LHCN-M2 (cell line): ENCODE measurements around the gene DAPK2. TPM values are rescaled to one million over a fixed set of nuclear protein-coding genes. Genes with fewer than 3 reads are reported as not detected.
"Not testable (repeated sequence)": the region's sequence is repeated elsewhere in the genome, so short reads cannot be mapped to it uniquely, and the experiment has no call there.

ENCODE experiments used
- DNase-seq: peaks from one replicate; pipeline ENCODE4 v3.0.0-alpha.2; 2012; ENCODE audit warnings: low read depth
- polyA plus RNA-seq: library from polyadenylated mRNA; unstranded; fragments of >200 nt; gene quantifications from one replicate; pipeline ENCODE4 v1.2.1, GENCODE V29; 2012; ENCODE audit warnings: missing spikeins
- total RNA-seq: library from RNA; depleted of rRNA; stranded (reverse); fragments of >200 nt; gene quantifications from 2 replicates; pipeline ENCODE4 v1.2.3, GENCODE V29; 2014; rRNA removed

The DAPK2 gene
- 0.06 and 2.2 TPM in 2 replicates for total RNA-seq
- 1.1 TPM for polyA plus RNA-seq

- DNase-seq: peak; percentile 51
Observed at GRCh38 chr15:64046421-64047153, at the start of gene DAPK2. TSS of gene DAPK2 (minus strand) at chr15:64046485. CDS start at chr15:64040261, 6,224 bp downstream.

DNA sequence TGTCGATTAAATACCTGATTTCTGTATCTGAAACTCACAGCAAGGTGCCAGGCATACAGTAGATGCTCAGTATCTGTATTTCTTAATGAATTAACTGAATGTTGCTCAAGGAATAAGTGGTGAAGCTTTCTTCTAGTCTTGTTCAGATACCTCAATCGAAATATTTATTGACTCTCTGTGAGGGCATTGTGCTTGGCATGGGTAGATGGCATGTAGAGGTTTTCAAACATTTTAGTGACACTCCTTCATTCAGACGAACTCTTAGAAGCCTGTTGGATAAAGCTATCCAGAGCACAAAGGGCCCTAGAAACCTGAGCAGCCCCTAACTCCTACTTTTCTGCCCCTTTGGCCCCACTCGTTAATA, 49.1 kb upstream of the DAPK2 start:
- DNase-seq: no peak

GRCh38 chr15:64093627-64094417, 47.5 kb upstream of the DAPK2 start, which contains the start of gene CIAO2A:
TSS of gene CIAO2A (minus strand) at chr15:64093838. CDS start at chr15:64093768, 70 bp downstream.
- peak; percentile 99 for DNase-seq

GRCh38 chr15:64092864-64093626, 46.8 kb upstream of the DAPK2 start:
- peak; percentile 54 for DNase-seq

- no peak for DNase-seq
Observed at GRCh38 chr15:64092075-64092820, 46.0 kb upstream of the DAPK2 start.

- no peak for DNase-seq
Observed at GRCh38 chr15:64090527-64090926, 44.2 kb upstream of the DAPK2 start.

DNA sequence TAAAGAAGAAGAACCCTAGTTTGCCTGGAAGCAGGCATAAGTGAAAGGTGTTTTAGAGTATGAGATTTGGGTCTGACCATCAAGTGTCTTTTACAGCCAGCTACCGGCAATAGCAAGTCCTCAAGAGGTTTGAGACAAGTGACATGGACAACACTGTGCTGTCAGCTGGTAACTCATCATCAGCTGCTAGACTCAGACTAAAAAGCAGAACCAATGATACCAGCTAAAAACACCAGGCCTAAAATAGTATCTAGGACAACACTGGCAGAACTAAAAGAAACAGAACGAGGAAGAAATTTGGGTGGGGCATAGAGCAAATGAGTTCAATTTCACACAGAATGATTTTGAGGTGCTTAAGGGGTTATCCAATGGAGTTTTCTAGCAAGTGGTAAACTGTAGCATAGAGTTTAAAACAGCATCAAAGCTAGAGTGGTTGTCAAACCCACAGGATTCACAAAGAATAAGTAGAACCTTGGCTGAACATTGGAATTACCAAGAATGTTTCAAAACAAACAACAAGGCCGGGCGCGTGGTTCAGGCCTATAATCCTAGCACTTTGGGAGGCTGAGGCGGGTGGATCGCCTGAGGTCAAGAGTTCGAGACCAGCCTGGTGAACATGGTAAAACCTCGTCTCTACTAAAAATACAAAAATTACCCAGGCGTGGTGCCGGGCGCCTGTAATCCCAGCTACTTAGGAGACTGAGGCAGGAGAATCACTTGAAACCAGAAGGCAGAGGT, 43.4 kb upstream of the DAPK2 start:
- DNase-seq: no peak

DNA sequence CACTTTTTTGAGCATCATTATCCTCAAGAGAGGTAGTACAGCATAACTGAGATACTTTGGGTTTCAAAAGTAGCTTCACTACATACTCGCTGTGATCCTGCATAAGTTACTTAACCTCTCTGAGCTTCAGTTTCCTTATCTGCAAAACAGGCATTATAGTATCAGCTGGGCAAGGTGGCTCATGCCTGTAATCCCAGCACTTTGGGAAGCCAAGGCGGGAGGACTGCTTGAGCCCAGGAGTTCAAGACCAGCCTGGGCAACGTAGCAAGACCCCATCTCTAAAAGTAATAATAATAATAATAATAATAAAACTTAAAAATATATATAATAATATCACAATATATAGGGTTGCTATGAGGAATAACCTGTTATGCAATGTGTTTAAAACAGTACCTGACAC, 36.5 kb upstream of the DAPK2 start:
- DNase-seq: no peak

DNA sequence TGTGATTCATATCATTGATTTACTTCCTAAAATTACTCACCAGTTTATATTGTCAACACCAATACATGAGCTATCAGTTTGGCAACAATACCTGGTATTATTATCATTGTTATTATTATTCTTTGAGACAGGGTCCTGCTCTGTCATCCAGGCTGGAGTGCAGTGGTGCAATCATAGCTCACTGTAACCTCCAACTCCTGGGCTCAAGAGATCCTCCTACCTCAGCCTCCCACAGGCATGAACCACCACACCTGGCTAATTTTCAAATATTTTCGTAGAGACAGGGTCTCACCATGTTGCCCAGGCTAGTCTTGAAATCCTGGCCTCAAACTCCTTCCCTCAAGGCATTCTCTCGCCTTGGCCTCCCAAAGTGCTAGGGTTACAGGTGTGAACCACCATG, 27.2 kb upstream of the DAPK2 start:
- not testable (repeated sequence) for DNase-seq

DNA sequence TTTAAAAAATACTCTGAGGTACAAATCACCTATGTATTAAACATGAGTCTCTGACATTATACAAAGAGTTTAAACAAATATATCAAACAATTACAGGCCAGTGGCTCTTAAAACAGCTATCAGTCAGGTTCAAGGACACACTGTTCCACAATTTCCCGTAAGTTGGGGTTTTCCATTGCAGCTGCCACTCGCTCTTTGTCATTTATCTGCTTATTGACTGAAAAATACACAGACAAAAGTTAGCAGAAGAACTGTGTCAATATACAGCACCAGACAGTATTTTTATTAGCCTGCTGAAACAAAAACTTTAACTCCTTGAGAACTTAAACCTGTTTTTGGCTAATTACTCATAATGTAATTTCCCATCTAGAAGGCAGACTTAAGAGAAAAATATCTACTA, 26.5 kb upstream of the DAPK2 start:
- peak; percentile 63 for DNase-seq

- DNase-seq: no peak
Observed at GRCh38 chr15:64071931-64072765, 25.9 kb upstream of the DAPK2 start.

DNA sequence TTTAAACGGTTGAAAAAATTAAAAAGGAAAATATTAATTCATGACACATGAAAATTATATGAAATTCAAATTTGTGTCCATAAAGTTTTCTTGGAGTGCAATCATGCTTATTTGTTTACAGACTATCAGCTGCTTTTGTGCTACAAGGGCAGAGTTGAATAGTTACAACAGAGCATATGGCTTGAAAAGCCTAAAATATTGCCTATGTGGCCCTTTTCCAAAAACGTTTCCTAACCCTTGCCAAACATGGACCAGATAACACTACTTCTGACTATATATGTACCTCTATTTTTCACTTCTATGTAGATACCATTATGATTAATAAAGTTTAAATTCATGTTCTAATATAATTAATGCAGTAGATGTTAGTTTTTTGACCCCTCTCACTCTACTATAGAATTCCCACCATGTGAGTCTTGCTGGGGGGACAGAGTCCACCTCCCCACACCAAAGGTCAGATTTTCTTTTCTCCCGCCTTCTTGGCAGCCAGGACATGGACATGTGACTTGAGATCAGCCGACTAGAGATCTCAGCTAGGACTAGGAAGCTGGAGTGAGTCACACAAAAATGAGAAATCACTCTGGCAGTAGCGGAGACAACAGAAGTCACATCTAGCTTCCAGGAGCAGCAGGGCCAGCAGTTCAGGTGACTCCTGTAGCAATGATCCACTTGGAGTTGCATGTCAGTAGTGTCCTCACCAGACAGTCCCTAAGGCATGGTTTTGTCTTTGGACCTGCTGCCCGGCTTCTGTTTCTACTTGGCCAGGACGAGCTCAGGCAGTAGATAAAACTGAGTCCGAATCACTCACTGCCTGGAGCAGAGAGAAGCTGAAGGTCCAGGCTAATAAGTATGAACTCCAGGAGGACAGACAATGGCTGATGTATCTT, 24.9 kb upstream of the DAPK2 start:
- peak; percentile 90 for DNase-seq

DNA sequence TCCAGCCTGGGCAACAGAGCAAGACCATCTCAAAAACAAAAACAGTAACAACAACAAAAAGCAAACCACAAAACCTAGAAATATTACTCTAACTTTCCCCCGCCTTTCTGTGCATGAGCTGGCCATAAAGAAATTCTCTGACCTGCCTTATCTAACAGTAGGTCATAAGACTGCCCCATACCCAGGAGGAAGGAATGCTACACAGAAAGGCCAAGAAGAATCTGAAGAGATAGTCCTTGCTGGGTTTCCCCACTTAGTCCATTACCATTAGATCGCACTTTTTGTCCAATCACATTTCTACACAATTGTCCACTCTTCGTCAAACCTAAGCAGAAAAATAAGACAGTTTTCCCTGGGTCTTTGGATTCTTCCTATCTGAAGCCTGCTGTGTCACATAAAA, 23.8 kb upstream of the DAPK2 start:
- no peak for DNase-seq

GRCh38 chr15:64068133-64068532, 21.8 kb upstream of the DAPK2 start:
- no peak for DNase-seq

DNA sequence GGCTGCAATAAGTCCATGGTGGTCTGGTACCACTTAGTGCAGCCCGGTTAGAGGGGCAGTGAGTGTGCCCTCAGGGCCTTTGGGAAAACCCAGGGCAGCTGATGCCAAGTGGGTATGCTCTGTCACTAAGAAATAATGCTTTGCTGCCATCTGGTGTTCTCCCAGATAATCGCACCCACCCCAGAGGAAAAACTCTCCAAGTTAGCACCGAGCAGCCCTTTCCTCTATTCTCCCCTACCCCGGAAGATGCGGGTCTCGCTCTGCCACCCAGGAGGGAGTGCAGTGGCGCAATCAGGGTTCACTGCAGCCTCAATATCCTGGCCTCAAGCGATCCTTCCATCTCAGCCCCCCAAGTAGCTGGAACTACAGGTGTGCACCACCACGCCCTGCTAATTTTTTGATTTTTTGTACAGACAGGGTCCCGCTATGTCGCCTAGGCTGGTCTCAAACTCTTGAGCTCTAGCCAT, 21.3 kb upstream of the DAPK2 start:
- peak; percentile 59 for DNase-seq

GRCh38 chr15:64066451-64066850, 20.2 kb upstream of the DAPK2 start:
- no peak for DNase-seq

DNA sequence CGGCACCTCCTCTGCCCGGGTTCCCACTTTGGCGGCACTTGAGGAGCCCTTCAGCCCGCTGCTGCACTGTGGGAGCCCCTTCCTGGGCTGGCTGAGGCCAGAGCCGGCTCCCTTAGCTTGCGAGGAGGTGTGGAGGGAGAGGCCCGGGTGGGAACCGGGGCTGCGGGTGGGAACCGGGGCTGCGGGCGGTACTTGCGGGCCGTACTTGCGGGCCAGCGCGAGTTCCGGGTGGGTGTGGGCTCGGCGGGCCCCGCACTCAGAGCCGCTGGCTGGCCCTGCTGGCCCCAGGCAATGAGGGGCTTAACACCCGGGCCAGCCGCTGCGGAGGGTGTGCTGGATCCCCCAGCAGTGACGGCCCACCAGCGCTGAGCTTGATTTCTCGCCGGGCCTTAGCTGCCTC, 14.4 kb upstream of the DAPK2 start:
- DNase-seq: no peak

- DNase-seq: not testable (repeated sequence)
Observed at GRCh38 chr15:64059104-64059503, 12.8 kb upstream of the DAPK2 start.

DNA sequence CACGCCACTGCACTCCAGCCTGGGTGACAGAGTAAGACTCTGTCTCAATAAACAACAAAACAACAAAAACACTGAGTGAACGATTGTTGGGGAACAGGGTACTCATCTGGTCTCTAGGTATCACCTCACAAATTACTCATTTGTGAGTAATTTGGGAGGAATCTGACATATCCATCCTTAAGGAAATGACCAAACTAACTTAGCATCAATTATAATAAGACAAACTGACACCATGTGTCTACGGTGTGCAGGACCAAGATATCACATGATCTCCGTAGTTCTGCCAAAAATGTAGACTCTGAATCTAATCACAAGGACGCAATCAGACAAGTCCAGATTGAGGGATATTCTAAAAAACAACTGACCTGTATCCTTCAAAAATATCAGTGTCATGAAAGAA, 12.0 kb upstream of the DAPK2 start:
- peak; percentile 35 for DNase-seq
